NCI-H2227 treated with DMSO at 0.1 percent for 48 hours (cell line): Measurements from ENCODE around the gene GSTM1.
"Not testable (repeated sequence)": the region's sequence is repeated elsewhere in the genome, so short reads cannot be mapped to it uniquely, and the experiment has no call there.

Source experiments
- DNase-seq: peaks from one replicate; lab custom pipeline; 2025; lab: John Stamatoyannopoulos, UW

GSTM1 gene

GRCh38 chr1:109659997-109660690 lies 27.5 kb upstream of the GSTM1 start:
- no peak for DNase-seq

- DNase-seq = not testable (repeated sequence)
Measured at GRCh38 chr1:109660691-109661026, 27.0 kb upstream of the GSTM1 start.

GRCh38 chr1:109661391-109661790 lies 26.2 kb upstream of the GSTM1 start:
- DNase-seq = no peak

DNA sequence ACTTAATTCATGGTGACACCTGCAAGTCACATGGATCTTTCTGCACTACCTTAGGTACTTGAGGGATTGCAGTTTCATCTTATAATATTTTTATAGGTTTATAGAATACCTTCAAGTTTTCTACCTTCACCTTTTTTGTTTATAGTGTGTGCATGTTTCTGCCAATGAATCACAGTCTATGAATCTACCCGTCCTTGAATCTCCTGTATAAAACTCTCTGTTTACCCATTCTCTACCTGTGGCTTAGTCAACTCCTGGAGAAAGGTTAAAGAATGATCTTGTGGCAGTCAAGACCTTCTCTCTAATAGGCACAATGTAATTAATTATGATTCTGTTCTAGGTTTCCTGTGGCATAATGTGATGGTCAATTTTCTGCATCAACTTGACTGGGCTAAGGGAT lies 22.9 kb upstream of the GSTM1 start:
- DNase-seq = no peak

DNA sequence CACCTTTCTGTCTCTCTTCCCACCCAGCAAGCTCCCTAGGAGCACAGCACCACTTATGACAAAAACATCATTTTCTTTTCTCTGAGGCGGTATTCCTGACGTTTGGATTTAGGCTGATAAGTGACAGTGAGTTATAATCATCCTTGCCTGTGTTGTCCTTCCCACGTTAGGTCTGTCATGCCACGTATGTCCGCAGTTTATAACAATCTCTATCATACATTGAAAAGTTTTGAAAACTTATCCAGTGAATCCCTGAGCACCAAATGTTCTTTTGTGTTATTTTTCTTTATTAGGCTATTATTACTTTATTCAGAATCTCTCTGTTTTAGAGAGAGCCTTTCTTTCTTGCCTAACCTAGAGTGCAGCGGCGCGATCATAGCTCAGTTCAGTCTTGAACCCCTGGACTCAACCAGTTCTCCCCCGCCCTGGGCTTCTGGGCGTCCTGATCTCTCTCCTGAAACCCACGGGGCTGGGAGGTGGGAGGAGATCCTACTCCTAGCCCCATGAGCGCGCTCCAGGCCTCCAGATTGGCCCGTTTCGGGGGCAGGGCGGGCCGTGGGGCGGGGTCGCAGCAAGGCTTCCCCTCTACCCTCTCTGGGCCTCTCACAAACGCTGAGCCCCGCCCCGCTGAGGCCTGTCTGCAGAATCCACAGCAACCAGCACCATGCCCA lies 20.0 kb upstream of the GSTM1 start, which contains the start of gene GSTM2:
Gene GSTM2, plus strand, starts transcription at position 606 of the 671 bp plus-strand sequence. Its CDS starts 59 bp downstream, at position 665.
- peak; percentile 83 for DNase-seq

DNA sequence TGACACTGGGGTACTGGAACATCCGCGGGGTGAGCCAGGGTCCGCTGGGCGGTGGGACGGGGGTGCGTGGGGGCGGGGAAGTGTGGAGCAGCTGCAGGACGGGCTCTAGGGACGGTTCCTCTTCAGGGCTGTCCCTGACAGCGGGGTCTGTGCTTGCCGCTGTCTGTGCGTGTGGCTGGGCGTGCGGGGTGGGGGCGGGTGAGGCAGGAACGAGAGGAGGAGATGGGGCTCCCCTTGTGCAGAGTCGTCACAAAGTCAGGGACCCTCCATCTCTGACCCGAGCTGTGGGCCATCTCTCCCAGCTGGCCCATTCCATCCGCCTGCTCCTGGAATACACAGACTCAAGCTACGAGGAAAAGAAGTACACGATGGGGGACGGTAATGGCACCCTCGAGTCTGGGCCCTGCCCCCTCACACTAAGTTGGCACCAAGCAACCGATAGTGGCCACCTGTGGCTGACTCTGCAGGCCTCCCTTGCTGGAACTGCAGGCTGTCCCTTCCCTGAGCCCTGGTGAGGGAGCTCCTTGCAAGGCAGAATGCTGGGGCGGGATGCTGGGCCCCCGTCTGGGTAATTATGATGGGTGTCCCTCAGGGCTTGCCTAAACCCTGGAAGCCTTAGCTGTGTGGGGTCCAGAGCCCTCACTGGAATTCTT lies 19.4 kb upstream of the GSTM1 start:
- DNase-seq = no peak

GRCh38 chr1:109669246-109669948 lies 18.2 kb upstream of the GSTM1 start:
- no peak for DNase-seq

- DNase-seq = not testable (repeated sequence)
Measured at GRCh38 chr1:109669949-109670302, 17.7 kb upstream of the GSTM1 start.

- no peak for DNase-seq
Measured at GRCh38 chr1:109671067-109671466, 16.6 kb upstream of the GSTM1 start.

DNA sequence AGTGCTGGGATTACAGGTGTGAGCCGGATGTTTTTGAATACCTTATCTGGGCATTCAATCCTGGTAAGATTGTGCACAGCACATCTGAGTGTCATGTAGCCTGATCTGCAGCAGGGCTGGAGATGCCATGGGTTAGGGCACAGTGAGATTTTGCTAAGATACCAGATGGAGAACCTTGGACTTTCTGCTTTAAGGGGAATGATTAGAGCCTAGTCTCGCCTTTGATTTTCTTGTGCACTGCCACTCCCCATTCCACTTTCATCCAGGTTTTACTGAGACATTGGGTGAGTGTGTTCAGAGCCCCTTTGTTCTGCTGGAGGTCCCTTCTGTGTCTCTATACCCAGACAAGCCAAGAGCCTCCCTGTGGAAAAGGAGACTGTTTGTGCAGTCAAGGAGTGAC lies 13.8 kb upstream of the GSTM1 start:
- DNase-seq = not testable (repeated sequence)

- not testable (repeated sequence) for DNase-seq
Measured at GRCh38 chr1:109676683-109677381, 10.8 kb upstream of the GSTM1 start.

- DNase-seq = no peak
Measured at GRCh38 chr1:109677459-109677858, 10.2 kb upstream of the GSTM1 start.

GRCh38 chr1:109678637-109679036 lies 9.0 kb upstream of the GSTM1 start:
- not testable (repeated sequence) for DNase-seq

DNA sequence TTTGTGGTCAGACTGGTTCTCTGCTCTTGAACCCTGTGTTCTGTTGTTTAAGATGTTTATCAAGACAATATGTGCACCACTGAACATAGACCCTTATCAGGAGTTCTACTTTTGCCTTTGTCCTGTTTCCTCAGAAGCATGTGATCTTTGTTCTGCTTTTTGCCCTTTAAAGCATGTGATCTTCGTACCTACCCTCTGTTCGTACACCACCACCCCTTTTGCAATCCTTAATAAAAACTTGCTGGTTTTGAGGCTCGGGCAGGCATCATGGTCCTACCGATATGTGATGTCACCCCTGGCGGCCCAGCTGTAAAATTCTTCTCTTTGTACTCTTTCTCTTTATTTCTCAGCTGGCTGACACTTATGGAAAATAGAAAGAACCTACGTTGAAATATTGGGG lies 2.8 kb upstream of the GSTM1 start:
- DNase-seq = not testable (repeated sequence)

GRCh38 chr1:109685399-109685798 lies 2.2 kb upstream of the GSTM1 start:
- not testable (repeated sequence) for DNase-seq

DNA sequence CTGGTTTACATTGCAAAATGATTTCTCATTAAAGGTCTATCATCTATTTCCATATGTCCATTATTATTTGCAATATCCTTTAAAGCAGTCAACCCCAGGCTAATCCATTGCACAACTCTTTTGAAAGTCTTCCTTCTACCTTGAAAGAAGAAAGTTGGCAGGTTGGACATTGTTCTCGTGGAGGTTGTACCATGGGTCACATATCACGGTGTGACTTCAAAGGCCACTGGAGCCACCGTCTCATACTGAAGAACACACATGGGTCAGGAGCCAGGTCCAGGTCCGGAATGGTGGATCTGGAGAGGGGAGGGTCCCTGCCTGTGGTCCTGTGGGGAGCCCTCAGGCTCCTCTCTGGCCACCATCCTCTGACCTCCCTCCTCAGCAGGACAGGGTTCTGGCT lies 1.7 kb upstream of the GSTM1 start:
- DNase-seq = not testable (repeated sequence)

DNA sequence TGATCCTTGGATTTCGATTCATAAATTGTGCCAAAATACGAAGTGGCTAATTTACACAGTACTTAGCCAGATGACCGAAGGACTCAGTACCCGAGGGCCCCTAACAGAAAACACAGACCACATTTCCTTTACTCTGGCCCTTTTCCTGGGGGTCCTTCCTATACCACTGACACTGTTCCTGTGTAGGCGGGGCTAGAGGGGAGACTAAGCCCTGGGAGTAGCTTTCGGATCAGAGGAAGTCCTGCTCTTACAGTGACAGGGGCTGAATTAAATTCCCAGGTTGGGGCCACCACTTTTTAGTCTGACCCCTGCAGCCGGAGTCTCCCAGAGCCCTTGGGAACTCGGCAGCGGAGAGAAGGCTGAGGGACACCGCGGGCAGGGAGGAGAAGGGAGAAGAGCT lies 508 bp upstream of the GSTM1 start:
- DNase-seq = not testable (repeated sequence)

- no peak for DNase-seq
Measured at GRCh38 chr1:109689844-109690405, 2.3 kb downstream of the GSTM1 start.

- DNase-seq = no peak
Measured at GRCh38 chr1:109691759-109692158, 4.1 kb downstream of the GSTM1 start.

- DNase-seq = not testable (repeated sequence)
Measured at GRCh38 chr1:109694400-109694799, 6.8 kb downstream of the GSTM1 start.

- not testable (repeated sequence) for DNase-seq
Measured at GRCh38 chr1:109695138-109695537, 7.5 kb downstream of the GSTM1 start.

- no peak for DNase-seq
Measured at GRCh38 chr1:109697066-109697465, 9.4 kb downstream of the GSTM1 start.
